HG03097 (cell line): Measurements from ENCODE around the gene MYO18B.

Source experiments
- ATAC-seq: cut with Tn5 transposase; IDR thresholded peaks from one replicate; pipeline ENCODE4 v1.9.1; 2021; ENCODE audit not compliant: unreplicated experiment, low FRiP score

The MYO18B gene

DNA sequence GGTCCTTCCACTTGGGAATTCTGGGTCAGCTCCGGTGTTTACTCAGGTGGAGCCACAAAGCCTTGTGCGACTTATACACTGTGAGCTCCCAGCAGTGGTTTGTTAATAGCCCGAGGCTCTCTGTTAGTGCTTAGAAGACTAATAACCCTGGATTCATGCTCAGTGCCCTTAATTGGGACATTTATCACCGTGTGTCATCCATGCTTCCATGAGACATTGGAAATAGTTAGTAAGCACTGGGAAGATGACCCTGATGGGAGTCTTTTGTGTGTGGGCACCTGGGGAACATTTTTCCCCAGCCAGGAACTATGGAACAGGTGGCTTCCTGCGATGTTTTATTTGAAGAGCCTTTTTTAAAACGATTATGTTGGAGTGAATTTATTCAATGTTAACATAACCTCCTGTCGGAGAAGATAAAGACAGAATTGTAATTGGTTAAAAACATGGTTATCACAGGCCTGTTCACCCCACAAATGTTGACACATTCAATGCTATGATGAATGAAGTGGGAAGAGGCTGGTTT, 188.9 kb downstream of the MYO18B start:
- no peak for ATAC-seq

DNA sequence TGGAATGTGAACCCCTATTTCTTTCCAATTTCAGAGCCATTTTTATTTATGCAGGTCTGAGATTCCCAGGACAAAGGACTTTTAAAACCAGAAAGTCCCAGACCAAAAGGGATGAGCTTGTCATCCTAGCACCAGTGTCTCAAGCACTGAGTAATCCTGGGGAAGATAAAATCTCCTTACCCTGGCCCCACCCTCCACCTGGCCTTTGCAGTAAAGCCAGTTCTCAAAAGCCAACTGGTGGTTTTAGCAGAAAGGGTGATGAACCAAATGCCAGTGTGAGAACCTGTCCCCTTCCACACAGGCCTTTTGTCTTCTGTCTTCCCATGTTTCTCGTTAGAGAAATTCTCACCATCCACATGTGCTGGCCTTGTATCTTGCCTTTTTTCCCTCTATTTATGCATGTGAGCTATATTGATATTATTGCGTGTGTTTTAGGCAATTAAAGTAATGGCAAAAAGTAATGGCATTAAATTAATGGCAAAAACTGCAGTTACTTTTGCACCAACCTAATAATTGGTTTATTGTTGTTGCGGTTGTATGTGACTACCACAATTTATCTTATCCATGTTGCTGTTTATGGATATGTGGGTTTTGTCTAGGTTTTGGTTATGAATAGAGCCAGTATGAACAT, 191.3 kb downstream of the MYO18B start:
- no peak for ATAC-seq

DNA sequence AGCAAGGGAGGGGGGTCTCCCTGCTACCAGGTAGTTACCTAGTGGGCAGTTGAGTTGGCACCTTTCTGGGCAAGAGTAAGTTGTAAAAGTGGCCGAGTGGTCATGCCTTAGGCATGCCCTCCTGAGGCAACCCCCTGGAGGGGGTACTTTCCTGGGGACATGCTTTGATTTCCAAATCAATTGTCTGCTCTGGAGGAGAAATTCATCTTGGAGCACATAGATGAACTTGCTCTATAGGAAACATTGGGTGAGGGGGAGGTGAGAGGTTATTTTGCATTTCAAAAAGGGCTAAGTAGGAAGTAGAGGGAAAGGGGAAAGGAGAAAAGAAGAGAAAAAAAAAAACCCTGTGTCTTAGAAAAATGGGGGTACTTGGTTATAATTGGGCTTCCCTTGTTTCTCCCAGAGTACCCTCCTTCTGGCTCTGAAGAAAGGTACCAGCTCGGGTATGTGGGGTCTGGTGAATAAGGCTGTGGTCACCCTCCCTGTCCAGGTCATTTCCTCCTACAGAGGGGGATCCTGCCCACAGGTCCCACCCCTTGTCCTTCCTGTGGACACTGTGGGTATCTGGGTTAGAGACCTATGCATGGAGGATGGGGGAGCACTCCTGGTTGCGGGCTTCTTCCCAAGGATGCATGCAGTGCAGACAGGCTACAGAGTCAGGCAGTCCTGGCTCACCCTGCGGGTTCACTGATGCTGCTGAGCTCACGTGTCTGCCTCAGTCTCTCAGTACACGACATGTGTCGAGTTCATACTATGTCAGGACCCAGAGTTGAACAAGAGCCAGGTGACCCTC, 193.5 kb downstream of the MYO18B start:
- ATAC-seq = no peak

DNA sequence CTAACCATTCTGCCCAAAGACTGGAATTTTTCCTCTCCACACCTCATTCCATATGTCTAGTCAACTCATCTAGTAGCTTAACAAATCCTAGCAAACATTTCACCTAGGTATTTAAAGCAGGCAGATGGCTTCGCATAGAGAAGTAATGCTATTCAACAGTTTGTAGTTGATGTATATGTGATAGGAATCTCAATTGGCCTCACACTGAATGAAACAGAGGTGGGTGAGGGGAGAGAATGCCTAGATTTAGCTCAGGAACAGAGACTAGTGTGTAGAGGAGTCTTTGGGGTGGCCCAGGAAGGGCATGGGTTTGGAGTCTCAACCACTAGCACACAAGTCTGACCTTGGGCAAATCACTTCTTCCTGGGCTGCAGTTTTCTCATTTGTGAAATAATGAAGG, 196.2 kb downstream of the MYO18B start:
- ATAC-seq = no peak

DNA sequence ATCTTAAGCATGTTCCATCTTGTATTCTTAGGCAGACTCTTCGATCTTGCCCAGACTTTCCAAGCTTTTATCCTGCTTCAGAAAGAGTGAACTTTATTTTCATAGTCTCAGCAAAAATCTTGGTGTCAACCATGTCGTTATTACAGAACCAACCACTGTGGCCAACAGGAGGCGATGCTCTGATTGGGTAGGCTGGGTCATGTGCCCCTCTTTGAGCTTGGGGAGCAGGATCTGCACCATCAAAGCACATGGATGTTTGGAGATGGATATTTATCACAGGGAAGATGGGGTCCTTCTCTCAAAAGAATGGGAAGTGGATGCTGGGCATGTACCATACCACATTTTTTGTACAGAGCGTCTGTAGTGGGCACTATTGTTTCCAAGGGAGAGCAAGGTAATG, 197.4 kb downstream of the MYO18B start:
- no peak for ATAC-seq

DNA sequence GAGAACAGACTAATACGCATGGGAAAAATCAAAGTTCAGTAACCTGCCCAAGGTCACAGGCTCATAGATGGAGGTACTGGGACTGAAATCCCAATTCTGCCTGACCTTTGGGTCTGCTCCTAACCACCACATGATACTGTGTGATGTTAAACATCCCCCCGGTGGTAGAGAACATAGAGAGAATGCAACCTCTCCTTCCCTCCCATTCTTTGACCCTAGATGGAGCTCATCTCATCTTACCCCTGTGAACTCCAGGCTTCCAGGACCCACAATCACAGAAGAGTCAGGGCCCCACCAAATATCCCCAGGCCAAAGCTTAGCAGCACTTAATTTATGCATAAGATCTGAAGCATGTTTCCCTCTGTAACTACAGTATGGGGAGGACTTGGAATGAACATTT, 198.5 kb downstream of the MYO18B start:
- no peak for ATAC-seq

DNA sequence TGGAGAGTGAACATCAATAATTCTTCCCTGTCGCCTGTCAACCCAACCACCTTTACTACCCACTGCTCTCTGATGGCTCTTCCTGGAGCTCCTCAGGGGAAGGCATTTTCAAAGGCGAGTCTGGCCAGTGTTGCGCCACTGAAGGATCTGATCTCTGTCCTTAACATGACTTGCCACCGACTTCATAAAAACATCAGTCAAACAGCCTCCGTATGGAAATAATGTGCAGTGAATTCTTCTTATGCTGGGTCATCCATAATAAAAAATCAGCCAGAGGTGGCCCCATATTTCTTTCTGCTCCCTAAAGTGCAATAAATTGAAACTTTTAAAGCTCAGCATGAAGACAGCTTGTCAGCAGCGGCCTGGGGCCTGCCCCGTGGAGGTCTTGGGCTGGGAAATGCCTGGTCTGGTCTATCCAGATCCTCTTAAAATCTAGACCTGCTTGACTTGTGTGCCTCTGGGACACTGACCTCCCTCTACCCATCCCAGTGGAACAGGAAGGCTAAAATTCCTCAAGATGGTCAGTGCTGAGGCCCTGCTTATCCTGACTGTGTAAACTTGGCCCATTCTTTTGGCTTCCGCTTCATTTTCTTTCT, 199.5 kb downstream of the MYO18B start:
- no peak for ATAC-seq

DNA sequence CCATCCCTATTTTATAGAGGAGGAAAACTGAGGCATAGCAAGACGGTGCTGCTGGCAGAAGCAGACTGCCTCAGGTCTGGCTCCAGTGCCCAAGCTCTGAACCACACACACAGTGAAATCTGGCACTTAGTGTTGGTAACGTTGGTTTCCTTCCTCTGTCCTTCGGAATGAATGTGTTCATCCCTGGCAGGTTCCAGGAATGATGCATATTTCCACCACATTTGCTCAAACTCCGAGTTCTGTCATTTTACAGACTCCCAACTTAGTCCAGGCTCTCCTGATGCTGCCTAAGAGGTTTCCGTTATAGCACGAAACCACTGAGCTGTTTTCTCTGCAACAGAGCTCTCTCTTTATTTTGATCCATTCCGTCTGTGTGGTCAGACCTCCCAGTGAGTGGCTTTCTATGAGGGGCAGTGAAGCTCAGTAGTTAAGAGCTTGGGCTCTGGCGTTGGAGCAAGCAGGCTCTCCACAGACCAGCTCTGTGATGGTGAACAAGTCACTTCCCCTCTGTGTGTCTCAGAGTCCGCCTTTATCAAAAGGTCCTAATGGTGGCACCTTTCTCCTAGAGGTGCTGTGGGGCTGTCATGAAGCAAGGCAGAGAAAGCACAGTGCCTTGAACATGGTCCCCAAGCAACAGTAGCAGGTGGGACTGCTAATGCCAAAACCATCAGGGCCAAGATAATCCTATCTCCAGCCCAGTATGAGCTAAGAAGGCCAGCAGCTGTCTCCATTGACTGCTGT, 200.3 kb downstream of the MYO18B start:
- no peak for ATAC-seq

DNA sequence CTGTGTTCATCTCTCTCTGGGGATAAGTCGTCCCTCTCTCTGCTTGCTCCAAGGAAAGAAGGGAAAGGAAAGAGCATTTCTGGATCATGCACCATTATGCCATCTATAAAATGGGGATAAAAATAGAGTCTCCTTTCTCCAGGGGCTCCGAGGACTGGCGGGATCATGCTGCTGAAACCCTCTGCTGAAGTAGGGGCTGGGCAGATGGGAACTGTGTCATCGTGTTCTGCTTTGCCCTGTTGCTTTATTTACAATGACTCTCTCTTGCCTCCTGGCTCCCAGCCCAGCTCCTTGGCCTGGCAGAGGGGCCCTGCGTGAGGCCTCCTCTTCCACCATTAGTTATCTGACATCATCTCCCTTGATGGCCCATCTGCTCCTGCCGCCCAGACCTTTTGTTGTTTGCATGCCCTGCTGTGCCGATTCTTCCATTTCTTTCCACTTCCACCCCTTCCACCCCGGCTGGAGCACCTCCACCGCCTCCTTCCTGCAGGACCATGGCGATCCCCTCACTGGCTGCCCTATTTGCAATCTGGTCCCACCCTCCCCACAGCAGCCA, 200.9 kb downstream of the MYO18B start:
- no peak for ATAC-seq

DNA sequence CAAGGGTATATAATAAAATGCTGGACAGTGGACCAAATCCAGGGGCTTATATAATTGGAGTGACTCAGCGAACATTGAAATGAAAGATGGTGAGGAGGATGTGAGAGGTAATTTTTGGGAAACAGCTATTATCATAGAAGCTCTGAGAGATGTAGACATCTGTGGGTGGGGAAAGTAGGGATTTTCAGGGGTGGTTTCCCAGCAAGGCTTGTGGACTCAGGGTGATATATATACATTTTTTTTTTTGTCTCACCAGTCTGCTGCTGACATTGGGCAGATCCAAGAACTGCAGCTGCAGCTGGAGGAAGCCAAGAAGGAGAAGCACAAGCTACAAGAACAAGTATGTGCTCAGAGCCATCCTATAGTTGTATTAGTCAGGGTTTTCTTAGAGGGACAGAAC, 208.1 kb downstream of the MYO18B start:
- no peak for ATAC-seq

DNA sequence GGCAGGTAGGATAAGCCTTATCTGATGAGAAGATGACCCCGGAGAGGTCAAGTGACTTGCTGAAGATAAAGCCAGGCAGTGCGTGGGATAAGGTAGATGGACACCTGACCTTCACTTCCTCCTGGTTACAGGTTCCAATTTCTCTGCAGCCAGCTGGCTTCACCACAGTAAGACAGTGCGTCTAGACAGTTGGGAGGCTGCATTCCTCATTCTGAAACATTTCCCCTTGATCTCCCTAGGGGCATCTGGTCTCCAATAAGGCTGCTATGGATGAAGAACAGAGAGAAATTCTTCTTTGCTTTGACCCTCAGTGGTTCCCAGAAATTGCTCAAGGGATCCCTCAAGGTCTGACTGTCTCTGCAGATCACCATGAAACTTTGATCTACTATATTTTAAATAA, 211.3 kb downstream of the MYO18B start:
- ATAC-seq = no peak

DNA sequence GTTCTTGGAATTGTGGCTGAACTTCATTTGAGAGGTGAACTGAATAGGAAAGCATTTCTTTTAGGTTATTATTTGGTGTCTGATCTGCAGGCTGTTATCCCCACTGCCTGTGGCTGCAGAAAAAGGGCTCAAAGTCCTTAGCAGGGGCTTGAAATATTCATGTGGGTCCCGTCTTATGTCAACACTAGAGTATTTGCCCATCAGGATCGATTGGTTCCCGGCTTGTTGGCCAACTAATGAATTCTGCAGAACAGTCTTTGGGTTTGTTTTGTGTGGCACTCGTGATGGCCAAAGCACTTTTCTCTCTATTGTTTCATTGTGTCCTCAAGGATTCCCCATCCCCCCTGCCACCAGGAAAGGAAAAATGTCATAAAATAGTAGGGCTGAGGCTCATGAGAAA, 211.9 kb downstream of the MYO18B start:
- ATAC-seq = no peak

DNA sequence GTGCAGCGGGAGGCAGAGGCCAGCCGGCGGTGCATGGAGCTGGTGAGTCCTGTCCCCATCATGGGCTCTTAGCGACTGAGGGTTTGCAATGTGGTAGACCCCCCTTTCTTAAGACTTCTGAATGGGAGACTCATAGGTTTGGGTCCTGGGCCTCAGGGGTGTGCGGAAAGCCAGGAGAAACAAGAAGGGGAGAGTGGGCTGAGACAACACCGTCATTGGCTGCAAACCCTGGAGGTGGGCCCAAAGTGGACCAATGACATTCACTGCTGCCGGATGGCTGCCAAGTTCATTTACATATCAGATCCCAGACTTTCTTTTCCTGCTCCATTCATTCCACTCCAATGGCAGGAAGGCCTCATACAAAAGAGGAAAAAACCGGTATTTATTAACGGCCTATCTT, 213.3 kb downstream of the MYO18B start:
- no peak for ATAC-seq

DNA sequence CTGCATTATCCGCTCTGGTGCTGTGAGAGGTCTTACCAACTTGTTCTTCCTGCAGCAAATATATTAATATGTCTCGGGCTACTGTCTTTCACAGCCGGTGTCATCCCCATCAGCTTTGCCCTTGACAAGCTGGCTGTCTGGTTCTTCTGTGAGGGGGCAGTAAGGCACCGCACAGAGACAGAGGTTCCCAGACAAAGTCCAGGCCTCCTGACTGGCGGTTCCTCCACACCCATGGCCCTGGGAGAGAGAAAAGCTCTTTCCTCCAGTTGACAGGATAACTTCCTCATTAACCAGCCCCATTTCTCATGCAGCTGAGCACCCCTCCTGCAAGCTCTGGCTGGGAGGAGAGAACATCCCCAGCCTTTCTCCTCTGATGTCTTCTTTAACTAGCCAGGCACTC, 214.8 kb downstream of the MYO18B start:
- no peak for ATAC-seq

DNA sequence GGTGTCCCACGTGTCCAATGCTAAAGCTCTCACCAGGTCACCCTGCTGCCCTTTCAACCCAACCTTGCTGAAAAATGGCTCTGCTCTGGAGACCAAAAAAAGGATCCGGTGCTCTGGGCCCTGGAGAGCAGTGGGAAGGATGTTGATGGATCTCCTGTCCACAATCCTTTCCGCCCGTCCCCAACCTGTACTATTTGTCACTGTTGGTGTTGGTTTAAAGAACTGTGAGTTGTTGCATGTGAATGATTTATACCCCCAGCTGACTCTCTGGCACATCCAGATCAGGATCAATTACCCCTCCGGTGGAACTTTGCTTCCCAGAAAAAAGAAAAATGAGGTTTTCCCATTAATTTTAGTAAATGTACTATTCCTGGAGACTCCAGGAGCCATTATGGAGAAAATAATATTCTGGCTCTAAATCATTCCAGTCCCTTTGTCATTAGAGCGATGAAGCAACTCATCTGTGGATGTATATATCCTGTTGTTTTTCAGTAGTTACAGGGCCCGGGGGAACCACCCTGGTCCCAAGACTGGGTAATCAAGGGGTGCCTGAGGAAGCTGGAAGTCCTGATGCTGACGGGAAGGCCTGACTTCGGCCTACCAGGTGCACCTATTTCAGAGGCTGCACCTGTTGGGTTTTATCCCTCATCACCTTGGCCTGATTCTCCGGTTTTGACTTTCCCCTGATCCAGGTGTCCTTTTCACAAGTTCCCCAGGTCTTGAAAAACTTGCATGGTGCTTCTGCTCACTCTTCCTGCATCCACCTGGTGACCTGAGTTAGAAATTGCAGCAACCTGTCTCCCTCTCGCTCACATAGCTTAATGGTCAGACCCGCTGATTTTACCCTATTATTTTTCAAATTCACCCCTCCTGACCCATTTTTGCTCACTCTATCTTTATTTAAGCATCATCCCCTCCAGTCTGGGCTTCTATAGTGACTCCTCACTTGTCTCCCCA, 218.1 kb downstream of the MYO18B start:
- no peak for ATAC-seq

DNA sequence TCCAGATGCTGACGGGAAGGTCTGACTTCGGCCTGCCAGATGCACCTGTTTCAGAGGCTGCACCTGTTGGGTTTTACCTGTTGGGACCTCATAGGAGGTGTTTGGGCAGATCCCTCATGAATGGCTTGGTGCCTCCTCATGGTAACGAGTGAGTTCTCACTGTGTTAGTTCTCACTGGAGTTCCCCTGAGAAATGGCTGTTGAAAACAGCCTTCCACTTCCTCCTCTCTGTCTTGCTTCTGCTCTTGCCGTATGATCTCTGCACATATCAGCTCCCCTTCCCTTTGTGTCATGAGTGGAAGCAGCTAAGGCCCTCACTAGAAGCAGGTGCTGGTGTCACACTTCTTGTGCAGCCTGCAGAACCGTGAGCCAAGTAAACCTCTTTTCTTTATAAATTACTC, 219.7 kb downstream of the MYO18B start:
- no peak for ATAC-seq

DNA sequence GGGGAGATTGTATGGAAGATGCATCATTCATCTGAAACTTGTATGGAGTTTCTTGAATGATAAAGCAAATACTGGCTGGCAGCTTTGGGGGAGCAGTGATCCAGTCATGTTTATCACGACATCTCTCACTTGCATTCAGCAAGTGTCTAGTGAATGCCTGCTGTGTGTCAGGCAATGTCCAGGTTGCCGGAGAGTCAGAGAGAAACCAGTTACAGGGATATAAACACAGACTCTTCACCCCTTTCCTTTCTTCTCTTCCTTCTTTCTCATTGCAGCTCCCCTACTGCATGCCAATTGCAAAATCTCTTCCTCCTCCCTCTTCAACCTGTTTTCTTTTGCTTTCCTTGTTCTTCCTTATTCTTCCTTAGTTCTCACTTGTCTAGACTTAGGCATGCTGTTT, 220.7 kb downstream of the MYO18B start:
- no peak for ATAC-seq

DNA sequence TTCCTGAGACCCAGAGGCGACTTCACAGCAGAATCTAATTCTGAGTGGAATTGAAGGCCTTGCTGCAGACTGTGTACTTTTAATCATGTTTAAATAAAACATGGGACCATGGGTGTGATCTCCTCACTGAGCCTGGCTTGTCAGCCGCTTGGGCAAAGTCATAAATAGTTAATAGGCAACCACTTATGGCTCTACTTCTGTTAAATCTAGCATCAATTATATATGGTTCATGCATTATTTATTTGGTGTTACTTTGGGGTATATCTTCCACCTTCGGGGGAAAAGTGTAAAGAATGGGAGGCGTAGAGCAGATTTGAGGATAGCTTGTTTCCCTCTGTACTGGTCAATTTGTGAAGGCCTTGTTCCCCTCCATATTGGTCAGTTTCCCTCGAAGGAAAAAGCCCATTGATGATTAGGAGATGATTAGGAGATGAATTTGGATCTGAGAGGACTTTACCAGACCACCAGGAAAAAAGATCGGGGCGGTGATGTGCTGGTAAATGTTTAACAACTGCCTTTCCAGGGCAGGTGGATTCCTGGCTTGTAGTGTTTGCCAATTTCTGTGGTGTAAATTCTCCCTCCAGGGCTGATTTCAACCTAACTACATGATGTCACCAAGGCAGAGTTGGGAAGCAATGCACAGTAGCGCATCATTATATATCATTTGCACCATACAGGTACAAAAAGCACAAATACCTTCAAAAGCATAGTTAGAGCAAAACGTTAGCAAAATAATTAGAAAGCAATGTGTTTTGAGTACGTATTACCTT, 223.2 kb downstream of the MYO18B start:
- ATAC-seq = no peak

DNA sequence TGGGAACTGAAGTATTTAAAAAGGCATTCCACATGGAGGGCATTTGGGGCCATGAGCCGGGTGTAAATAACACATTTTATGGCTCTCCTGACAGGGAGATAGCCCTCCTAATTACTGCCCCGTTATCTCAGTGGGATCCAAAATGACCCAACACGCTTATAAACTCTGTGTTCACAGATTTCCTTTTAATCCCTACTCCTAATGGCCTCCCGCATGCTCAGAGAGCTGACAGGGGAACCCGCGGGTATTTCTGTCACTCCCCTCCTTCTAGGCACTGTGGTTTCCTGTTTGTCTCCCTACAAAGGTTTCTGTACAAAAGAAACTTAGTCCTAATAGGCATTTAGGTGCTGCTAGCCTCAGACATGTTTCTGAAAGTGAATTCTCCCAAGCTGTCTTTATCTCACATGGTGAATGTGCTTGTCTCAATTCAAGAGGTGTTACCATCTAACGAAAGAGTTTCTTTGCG, 224.5 kb downstream of the MYO18B start:
- ATAC-seq = no peak
